Activated naive CD8-positive, alpha-beta T cell treated with anti-CD3 and anti-CD28 coated beads, Interleukin-2, amount 50 U/mL, for 16 hours (primary cell): Measurements from ENCODE around the gene MATN1.

ENCODE experiments used
- DNase-seq: peaks from one replicate; pipeline ENCODE4 v3.0.0-alpha.2; 2020; ENCODE audit warnings: low read depth, low spot score

The MATN1 gene

DNA sequence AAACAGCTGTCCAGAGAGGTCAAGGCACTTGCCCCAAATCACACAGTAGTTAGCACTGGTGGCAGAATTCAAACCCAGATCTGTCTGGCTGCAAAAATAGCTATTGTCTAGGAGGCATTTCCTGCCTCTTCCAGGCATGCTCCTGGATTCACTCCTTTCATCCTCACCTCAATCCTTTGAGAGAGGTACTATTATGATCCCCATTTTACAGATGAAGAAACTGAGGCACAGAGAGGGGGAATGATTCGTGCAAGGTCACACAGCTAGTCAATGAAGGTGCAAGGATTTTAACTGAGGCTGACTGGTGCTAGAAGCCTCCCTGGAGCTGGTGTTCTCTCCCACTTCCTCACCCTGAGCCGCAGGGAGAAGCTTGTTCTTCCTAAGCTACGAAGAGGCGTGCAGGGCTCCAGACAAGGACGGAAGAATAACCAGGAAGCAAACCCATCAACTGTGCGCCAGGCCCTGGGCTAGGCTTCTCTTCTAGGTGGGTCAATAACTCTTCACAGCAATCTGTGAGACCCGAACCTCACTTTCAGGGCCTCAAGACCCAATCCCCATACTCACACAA is 34.8 kb upstream of the MATN1 start:
- DNase-seq, result no peak

DNA sequence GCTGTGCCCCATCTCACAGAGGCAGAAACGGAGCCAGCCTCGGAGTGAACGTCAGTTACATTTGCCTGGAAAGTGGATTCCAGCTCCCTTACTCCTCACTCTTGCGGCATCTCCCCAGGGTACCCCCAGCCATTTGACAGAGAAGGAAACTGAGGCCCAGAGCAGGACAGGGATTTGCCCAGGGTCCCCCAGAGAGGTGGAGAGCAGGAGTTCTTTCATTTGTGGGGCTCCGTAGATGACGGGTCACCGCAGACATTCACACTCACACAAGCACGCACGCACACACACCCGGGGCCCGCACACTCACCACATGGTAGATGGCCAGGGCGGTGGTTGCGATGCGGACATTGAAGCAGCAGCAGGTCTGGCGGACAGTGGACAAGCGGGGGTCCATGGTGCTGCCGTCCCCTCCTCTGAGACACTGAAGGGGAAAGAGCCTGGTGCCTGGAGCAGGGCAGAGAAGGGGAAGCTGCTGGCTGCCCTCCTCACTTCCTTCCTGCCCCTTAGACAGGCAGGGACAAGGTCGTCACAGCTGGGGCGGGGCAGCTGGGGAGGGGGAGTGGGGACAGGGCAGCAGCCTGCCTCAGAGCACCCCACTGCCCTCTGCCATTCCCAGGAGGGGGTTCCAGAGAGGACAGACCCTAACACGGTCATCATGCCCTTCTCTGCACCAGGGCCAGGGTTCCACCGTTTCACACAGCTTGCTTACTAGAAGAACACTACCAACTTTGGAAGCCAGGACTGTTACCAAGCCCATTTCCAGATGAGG is 34.2 kb upstream of the MATN1 start, which contains the start of gene LAPTM5:
TSS of gene LAPTM5 (minus strand) at position 423 of the 769 bp plus-strand sequence. CDS start at position 394, 29 bp downstream.
- no peak for DNase-seq

DNA sequence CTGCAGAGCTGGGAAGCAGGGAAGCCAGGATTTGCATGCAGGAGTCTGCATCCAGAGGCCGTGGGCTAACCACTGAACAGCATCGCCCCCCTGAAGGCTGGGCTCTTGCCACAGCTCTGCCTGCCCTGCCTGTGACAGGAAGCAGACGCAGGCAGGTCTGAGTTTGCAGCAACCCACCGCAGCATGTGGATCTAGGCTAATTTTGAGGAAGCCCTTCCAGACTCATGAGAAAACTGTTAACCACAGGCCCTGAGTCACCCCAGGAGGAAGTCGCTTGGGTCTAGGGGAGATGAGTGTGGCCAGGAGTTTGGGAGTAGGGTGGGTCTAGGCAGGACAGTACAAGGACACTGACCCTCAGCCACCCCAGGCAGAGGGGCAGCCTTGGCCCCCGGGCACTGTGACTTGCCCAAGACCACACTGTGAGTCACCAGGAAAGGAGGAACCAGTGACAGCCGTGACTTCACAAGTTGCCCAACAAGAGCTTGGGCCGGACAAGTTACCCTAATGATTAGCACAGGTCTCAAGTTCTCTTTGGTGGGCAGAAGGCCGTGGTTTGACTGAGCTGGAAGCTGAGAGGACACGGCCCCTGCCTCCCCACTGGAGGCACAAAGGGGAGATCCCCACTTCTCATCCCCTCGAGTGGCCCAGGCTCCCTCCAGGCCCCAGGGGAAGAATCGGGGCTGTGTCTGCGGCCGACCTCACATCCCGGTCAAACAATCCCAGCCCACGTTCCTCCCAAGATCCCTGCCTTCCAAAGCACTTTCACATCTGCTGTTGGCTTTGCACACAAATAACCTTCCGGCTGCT is 33.4 kb upstream of the MATN1 start:
- no peak for DNase-seq

DNA sequence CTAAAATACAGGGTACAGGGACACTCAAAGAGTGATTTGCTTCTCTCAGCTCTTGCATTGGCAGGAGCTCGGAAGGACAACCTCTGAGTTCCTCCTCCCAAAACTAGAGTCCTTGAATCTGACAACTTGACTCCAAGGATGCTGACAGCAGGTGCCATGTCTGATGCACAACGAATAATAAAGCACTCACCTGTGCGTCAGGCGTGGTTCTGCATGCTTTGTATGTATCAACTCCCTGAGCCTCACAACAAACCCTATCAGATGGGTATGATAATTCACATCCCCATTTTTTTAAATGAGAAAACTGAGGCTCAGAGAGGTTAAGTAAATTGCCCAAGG is 32.8 kb upstream of the MATN1 start:
- no peak for DNase-seq

DNA sequence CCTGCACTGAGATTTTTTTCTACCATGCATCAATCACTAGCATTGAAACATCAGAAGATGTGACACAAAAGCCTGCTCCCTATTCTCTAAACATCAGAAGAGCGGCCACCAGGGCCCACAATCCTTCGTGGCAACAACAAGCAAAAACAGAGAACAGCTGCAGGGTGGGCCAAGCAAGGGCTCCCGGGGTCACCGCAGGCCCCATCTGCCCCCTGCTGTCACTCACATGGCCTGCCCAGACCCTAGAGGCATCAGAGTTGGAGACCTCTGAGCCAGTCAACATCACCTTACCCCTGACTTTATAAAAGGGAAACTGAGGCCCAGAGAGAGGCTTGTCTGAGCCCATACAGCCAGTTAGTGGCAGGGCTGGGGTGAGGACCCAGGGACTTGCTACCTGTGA is 32.4 kb upstream of the MATN1 start:
- DNase-seq, result no peak

DNA sequence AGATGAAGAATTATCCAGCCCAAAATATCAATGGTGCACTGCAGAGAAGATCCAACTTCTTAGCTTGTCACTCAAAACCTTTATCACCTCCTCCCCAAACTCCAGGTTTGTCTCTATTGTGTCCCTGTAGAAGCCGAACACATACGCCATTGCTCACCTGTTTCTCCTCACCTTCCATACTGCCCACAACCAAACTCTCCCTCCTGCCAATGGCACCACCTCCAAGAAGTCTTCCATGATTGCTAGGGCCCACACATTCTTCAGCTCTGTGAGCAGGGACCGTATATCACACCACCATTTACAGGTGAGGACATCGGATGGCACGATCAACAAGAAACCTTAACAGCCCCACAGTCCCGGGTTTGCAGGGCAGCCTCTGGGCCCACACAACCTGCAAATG is 31.9 kb upstream of the MATN1 start:
- DNase-seq, result no peak

DNA sequence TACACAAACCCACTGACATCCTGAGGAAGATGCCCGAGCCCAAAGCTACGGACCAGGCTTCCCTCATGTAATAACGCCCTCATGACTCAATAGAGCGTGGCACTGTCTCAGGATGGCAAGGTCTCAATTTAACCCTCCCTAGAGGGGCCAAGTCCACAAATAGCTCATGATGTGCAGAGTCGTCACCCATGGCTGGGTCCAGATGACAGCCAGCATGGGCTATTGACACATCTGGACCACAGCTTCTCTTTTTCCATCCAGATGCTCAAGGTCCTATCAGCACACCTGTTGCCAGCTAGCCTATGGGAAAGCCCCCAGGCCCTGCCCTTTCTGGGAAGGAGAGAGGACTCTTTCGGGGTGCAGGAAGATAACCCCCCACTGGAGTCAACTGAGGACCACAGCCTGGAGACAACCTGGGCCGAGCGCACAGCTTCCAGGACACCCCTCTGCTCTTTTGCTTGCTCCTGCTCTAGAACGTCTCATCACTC is 31.3 kb upstream of the MATN1 start:
- no peak for DNase-seq

DNA sequence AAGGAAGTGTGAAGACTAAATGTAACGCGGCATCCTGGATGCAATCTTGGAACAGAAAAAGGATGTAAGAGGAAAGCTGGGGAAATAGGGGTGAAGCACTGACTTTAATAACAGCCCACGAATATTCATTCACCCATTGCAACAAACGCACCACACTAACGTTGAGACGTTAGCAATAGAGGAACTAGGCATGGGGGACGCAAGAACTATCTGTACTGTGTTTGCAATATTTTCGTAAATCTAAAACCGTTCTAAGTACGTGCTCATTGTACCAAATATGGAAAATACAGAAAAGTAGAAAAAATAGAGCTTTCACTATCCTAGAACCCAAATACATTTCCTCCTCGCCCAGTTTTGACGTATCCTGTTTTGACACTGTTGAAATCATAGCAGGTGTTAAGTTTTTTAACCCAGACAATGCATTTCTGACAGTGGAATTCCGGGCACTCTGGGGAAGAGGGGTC is 30.3 kb upstream of the MATN1 start:
- no peak for DNase-seq

DNA sequence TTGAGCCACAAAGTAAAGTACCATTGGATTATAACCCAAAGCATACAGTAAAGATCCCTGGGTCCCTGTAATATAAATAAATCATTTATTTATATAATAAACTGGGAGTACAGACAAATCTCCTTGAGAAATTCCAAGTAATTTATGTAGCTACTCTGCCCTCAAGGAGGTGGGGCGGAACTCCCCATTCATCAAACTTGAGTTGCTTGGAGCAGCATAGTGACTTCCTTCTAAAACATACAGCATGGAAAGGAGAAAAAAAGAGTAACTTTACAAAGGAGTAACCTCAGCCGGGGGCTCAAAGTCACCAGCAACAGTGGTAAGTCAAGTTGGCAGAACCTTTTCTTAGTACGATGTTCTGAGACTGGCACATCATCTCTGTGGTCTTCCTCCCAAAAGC is 29.7 kb upstream of the MATN1 start:
- DNase-seq, result no peak

DNA sequence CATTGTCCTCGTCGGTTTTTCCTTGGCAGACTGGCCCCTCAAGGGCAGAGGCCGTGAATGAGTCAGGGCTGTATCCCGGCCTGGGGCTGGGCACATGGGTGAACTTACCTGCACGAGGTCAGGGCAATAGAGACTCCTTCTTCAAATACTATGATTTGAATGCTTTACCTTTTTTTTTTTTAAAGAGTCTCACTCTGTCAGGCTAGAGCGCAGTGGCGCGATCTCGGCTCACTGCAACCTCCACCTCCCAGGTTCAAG is 29.2 kb upstream of the MATN1 start:
- DNase-seq, result no peak

DNA sequence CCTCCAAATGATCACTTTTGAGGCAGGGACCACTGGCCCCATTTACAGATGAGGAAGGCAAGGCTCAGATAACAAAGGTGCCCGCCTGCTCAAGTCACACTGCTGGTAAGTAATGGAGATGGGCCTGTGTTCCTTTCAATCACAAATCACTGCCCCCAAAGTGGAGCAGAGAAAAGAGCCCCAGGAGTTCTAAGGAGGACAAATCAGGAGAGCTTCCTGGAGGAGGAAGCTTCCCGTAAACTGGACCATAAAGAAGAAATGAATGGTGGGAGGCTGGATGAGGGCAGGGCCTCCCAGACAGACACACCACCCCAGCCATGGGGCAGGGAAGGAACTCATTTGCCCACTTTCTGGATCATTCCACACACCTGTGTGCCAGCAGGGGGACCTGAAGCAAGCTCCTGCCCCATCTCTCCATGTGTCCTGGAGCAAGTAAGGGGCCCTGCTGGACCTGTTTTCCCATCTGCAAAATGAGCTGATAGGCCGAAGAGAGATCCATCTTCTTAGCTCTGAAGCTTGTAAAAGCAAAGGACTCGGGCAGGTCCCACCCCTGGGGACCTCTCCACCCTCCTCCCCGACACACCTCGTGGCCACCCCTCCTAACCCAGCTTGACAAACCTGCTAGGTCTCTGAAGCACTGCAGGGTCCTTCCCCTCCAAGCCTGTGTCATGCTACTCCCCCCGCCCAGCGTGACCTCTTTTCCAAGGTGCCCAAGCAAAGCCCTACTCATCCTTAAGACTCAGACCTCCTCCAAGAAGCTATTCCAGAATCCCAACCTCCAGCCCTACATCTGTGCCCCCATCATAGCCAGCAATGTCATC is 28.7 kb upstream of the MATN1 start:
- no peak for DNase-seq

DNA sequence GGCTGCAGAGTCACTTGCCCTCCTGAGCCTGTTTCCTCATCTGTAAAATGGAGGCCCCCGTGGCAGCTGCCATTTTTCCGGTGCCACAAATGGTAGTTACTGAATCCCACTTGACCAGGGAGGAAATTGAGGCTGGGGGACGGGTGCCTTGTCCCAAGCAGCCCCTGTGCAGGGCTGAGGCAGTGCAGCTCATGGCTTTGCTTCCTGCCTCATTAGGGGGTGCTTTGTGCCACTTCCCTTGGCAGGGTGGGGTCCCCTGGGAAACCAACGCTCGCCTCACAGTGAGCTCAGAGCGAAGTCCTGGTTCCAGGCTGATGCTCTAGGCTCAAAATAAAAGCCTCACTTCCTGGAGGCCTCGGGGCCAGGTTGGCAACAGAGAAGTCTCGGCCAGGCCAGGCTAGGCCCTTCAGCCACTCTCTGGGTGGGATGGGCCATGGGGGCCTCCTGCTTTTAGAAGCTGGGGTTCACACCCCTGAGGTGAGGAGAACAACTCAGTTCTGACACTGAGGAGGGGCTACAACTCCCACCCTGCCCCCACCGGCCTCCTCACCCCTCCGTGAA is 27.4 kb upstream of the MATN1 start:
- no peak for DNase-seq

DNA sequence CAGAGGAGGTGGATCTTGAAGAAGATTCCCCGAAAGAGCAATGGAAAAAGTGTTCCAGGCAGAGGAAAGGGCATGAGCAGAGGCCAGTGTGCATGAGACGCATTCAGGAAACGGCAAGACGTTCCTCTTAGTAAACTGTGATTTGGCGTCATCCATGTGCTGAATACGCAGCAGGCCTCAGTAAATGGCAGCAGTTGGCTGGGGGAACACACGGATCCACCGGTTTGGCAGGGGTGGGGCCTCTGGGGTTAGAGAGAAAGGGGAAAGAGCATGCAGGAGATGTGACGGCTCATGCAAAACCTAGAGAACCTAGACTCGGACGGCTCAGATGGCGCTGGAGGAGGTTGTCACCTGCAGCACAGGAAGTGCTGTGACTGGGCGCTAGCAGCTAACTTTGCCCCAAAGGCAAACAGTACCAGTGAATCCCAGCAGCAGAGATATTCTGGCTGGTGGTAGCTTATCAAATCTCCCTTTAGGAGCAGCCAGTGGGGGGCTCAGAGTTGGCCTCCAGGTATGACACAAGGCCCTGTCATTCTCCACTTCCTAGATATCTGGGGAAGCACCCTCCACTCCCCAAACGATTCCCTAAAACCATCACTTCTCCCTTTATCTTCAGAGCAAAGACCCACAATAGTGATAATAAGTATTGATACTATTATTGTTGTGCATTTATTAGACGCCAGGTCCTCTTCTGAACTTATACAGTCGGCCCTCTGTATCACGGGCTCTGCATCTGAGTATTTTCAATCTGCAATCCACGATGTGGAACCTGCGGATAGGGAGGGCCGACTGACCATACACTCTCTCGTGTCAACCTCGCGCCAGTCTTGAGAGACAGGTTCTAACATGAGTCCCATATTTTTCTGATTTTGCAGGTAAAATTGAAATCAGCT is 26.6 kb upstream of the MATN1 start:
- DNase-seq, result no peak

DNA sequence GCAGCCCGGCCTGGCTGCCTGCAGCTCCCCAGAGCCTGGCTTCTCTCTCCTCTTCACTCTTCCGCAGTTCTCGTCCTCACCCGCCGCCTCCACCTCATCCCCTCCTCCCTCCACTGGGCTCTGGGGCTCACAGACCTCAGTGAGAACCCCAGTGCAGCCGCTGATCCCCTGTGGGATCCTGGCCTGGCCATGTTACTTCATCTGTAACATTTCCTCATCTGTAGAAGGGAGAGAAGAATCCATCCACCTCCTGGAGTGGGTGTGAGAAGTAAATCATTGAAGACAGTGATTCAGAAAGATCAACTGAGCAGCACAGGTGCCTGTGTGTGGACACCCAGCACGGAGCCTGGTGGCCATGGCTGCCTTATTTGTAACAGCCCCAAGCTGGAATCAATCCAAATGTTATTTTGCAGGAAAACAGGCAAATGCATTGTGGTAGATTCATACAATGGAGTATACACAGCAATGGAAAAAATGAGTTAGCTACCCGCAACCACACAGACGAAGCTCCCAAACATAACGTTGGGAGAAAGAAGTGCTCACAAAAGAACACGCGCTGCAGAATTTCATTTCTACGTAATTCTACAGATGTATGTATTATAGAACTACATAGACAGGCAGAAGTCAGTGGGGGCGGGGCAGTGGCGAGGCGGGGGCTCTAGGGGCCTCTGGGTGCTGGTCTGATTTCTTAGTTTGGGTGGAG is 25.5 kb upstream of the MATN1 start:
- no peak for DNase-seq

DNA sequence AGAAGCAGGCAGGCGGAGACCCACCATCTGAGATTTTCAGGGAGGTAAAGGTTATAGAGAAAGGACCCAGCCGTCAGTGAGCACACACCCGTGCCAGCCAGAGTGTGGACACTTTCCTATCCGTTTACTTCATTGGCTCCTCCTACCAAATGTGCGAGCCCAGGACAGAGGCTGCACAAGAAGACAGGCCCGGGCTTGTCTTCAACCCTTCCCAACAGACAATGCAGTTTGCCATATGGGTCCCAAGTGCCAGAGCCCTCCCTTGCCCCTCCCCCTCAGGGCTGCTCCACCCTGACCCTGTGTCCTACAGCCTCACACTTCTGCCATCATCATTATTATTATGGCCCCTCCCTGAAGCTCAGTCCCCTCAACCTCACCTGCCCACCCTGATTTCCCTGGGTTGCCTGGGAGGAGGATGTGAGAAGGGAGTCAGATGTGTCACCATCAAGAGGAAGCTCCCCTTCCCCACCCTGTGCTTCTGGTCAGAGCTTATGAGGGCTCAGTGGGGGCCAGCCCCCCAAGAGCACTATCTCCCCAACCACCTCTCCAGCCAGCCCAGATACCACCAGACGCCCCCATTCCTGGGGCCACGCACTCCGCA is 24.8 kb upstream of the MATN1 start:
- no peak for DNase-seq

DNA sequence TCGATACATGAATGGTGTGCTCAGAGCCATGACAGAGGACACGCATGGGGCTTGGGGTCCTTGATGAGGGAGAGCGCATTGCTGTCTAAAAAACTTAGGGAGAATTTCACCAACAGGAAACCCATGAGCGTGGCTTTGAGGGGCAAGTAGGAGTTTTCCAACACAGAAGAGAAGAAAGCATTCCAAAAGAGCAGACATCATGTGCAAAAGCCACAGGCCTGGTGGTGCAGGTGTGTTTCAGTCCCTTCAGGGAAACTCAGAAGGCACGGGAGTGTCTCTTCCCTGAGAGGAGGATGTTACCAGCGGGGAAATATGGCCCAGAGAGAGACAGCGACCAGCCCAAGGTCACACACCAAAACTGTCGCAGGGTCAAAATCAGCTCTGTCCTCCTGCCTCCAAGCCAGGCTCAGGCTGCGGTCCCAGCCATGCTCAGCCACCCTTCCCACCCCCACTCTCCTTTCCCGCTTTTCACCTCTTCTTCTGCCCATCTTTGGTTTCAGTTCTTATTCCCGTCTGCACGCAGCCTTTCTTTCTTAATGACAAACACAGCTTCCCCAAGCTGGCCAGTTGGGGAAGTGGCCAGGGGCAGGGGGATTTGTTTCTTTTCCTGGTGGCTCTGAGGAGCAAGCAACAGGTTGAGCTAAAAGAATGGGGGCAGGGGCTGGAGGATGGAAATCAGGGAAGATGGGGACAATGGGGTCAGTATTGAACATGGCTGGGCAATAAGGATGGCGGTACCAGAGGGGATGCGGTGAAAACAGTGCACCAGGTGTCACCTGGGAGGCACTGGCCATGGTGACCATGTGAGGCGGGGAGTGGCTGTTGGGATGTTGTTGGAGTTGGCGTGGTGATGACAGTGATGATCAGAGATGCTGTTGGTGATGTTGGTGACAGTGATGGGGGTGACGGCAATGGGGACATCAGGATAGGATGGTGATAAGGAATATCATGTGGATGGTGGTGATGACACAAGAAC is 23.9 kb upstream of the MATN1 start:
- no peak for DNase-seq

DNA sequence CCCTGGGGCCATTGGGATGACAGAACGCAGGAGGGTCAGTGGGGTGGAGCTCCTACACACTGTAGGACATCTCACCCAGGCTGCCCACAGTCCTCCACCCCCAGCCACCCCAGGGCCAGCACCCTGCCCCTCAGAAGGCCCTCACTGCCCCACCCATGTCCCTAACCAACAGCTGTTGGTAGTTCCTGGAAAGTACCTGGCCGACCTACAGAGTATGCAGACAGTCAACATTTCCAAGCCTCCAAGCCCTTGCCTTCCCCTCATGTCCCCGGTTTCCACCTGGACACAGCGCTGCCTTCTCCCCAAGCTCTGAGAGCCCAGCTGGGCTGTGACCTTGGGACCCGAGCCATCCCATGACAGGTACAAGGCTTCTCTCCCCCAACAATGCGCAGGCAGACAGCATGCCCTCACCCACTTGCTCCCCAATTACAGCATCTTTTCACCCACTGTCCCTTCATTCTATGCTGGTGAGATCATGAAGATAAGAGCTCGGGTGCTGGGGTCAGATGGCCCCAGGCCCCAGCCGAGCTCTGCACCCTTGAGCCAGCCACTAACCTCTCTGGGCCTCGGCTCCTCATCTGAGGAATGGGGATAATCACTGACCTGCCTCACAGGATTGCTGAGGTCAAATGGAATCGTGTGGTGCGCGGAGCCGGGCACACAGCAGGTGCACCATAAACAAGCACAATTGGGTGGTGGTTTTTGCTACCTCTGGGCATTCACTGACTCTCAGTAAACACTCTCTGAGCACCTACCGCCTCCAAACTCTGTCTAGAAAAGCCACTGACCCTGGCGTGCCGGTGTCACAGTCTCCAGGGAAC is 23.0 kb upstream of the MATN1 start:
- DNase-seq, result no peak

DNA sequence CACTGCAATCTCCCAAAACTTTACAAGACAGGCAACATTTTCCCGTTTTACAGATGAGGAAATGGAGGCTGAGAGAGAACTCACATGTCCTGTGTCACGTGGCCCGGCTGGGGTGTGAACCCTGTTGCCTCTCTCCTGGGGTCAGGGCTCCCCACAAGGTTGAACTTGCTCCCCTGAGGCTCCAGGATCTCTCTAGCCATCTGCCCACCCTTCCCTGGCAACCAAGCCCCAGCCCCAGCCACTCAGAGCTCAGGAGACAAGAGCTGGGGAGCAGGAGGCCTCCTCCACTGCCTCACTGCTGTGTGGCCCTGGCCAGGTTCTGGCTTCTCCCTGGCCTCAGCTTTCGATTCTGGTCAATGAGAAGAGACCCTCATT is 22.4 kb upstream of the MATN1 start:
- no peak for DNase-seq
